ENCODE measurements around the gene AFF3. TPM values are rescaled to one million over a fixed set of nuclear protein-coding genes. Genes with fewer than 3 reads are reported as not detected.

The AFF3 gene
- total and polyA plus RNA-seq, 2 of the 4 experiments (the other 2 are of a cell fraction): 12.9 to 14.3 TPM

GRCh38 chr2:99569386-99569785 is 573.0 kb downstream of the AFF3 start:
- Histone ChIP-seq H2AK5ac (ENCODE audit: low read depth, low read length) (no peak overlapping the region), H3K23ac (ENCODE audit: low read depth, low read length) (no peak overlapping the region), H3K9ac (ENCODE audit: low read depth, low read length) (no peak overlapping the region), H3K9me1 (ENCODE audit: insufficient read depth, low read length) (no peaks in the 10 kb centered on the region), H3K27ac (ENCODE audit: insufficient read depth, low read length) (no peak overlapping the region), H3K79me1 (ENCODE audit: low read depth in 1 of 2, low read length in 2 of 2) (no peaks in the 10 kb centered on the region; a peak in 1 of 4 replicates), H2BK15ac (ENCODE audit: low read depth, low read length) (no peak overlapping the region), H3K56ac (ENCODE audit: extremely low read depth, insufficient read depth, low read length) (no peak overlapping the region), H3K9me3 (ENCODE audit: control insufficient read depth, insufficient read depth, low read length) (no peaks in the 10 kb centered on the region), H2BK20ac (ENCODE audit: low read depth, low read length) (no peak overlapping the region), H4K5ac (ENCODE audit: low read depth, low read length) (no peak overlapping the region), H3K18ac (ENCODE audit: low read depth, low read length) (no peak overlapping the region), H3K4me1 (ENCODE audit: control insufficient read depth, insufficient read depth, low read length) (peaks cover 2% of the 10 kb centered on the region; the same call in 1 of the 2 replicates), H3K14ac (replicated peaks; ENCODE audit: low read depth, low read length) (no peak overlapping the region), H2BK5ac (ENCODE audit: low read depth, low read length, poor library complexity, severe bottlenecking) (no peak overlapping the region), H4K8ac (ENCODE audit: low read depth in 2 of 2, low read length in 2 of 2) (no peak overlapping the region), H2AFZ (replicated peaks; ENCODE audit: low read length, poor library complexity) (no peak overlapping the region), H4K20me1 (ENCODE audit: insufficient read depth, low read length) (no peaks in the 10 kb centered on the region), H3K4me3 (ENCODE audit: insufficient read depth, low read depth, low read length) (no peak overlapping the region), H3K4me2 (ENCODE audit: low read depth, low read length) (no peak overlapping the region), H3K27me3 (ENCODE audit: control insufficient read depth, insufficient read depth, low read length) (no peaks in the 10 kb centered on the region), H2BK120ac (ENCODE audit: low read depth, low read length) (no peak overlapping the region), H3K4ac (ENCODE audit: low read depth, low read length) (no peak overlapping the region), H2AK9ac (replicated peaks; ENCODE audit: low read depth, low read length, poor library complexity) (no peak overlapping the region), H4K91ac (ENCODE audit: insufficient read depth, low read depth, low read length) (no peak overlapping the region), H3K36me3 (ENCODE audit: control insufficient read depth, insufficient read depth, low read length) (peaks cover 29% of the 10 kb centered on the region)
- TF ChIP-seq NFE2L2 (IDR thresholded peaks at IDR 0.05; ENCODE audit: low read depth, low read length): no peak
- TF ChIP-seq MAFK (IDR thresholded peaks at IDR 0.05; ENCODE audit: low read depth, low read length): no peak
- TF ChIP-seq RAD21 (IDR thresholded peaks at IDR 0.05; ENCODE audit: low read length): no peak
- TF ChIP-seq BHLHE40 (IDR thresholded peaks at IDR 0.05; ENCODE audit: low read depth, low read length): no peak
- TF ChIP-seq RFX5 (IDR thresholded peaks at IDR 0.05; ENCODE audit: low read depth, low read length): no peak
- TF ChIP-seq MXI1 (IDR thresholded peaks at IDR 0.05; ENCODE audit: borderline replicate concordance, low read depth, low read length): no peak
- TF ChIP-seq MAZ (IDR thresholded peaks at IDR 0.05; ENCODE audit: borderline replicate concordance, low read depth, low read length): no peak
- no peak for TF ChIP-seq POLR2A (IDR thresholded peaks at IDR 0.05; ENCODE audit: low read depth, low read length)
- no peak for TF ChIP-seq FOS (IDR thresholded peaks at IDR 0.05; ENCODE audit: low read depth, low read length)
- no peak for TF ChIP-seq SMC3 (IDR thresholded peaks at IDR 0.05; ENCODE audit: low read depth, low read length)
- TF ChIP-seq CEBPB (IDR thresholded peaks at IDR 0.05; ENCODE audit: low read depth, low read length): no peak
- TF ChIP-seq CHD1 (IDR thresholded peaks at IDR 0.05; ENCODE audit: low read depth, low read length): no peak
- ChIA-PET CTCF (no interaction called here), POLR2A (ENCODE audit: unreplicated experiment) (no interaction called here)
- DNase-seq (no peak), ATAC-seq (ENCODE audit: low read depth) (no peak)
- BruUV-seq (replicated peaks): no TSS peak
- intact Hi-C loops (cut with micrococcal nuclease) (no loop called here), dilution Hi-C loops (cut with HindIII; ENCODE audit: low sequenced_read_pairs, unreplicated experiment) (no loop called here), in situ Hi-C loops (cut with MboI; ENCODE audit: low sequenced_read_pairs) (no loop called here)
- WGBS, 2 experiments (ENCODE audit: extremely low coverage in 2 of 2, insufficient read length in 1 of 2): no CpG with 5 or more reads among the region's 5 CpGs

Data from IMR-90 (cell line).